Measurements from ENCODE around the gene HBG1. TPM values are rescaled to one million over a fixed set of nuclear protein-coding genes. Genes with fewer than 3 reads are reported as not detected.

The HBG1 gene
- total and polyA plus RNA-seq, 4 experiments from 2014 or later, result not detected

DNA sequence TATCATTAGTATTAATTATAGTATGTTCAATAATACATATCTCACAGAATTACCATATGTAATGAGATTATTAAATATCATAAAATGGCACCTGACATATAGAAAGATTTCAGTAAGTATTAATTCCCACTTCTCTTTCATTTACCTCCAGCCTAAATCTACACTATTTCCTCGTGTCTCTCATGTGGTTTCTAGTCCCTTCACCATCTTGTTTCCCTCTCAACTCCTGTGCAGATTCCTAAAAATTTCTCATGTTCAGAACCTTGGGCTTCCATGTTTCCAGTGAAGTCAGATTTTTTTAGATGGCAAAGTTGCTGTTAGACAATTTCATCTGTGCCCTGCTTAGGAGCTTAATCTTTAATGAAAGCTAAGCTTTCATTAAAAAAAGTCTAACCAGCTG lies 34.2 kb upstream of the HBG1 start:
- H3K9me3 Mint-ChIP-seq, result no peaks in the 10 kb centered on the region
- DNase-seq, result no peak
- H3K4me1 ChIP-seq (ENCODE audit: insufficient read depth, low read length), result no peaks in the 10 kb centered on the region
- no peak overlapping the region for H3K27ac ChIP-seq (ENCODE audit: low read depth, low read length)
- H3K27me3 Mint-ChIP-seq, result peaks cover 1 to 2% of the 10 kb centered on the region in 2 donors
- ChIA-PET CTCF (ENCODE audit: partially characterized antibody) (no interaction called here), POLR2A (ENCODE audit: partially characterized antibody) (no interaction called here)
- no peak overlapping the region for H3K4me3 ChIP-seq (ENCODE audit: low read length in 2 of 2)
- H3K4me1 Mint-ChIP-seq, result no peaks in the 10 kb centered on the region
- no peaks in the 10 kb centered on the region for H3K36me3 Mint-ChIP-seq
- no peaks in the 10 kb centered on the region for H3K9me3 ChIP-seq (ENCODE audit: control insufficient read depth in 1 of 2, low read length in 2 of 2)
- no peak overlapping the region for H3K27ac Mint-ChIP-seq
- H3K27me3 ChIP-seq (ENCODE audit: insufficient read depth, low read length), result no peaks in the 10 kb centered on the region
- H3K4me3 Mint-ChIP-seq, result no peak overlapping the region
- no peaks in the 10 kb centered on the region for H3K36me3 ChIP-seq (ENCODE audit: insufficient read depth, low read length)
- intact Hi-C loops (cut with micrococcal nuclease), result no loop called here

- intact Hi-C loops (cut with micrococcal nuclease), result no loop called here
- ChIA-PET CTCF (ENCODE audit: partially characterized antibody) (no interaction called here), POLR2A (ENCODE audit: partially characterized antibody) (no interaction called here)
- no peaks in the 10 kb centered on the region for H3K4me1 ChIP-seq (ENCODE audit: insufficient read depth, low read length)
- DNase-seq, result no peak
- no peaks in the 10 kb centered on the region for H3K36me3 ChIP-seq (ENCODE audit: insufficient read depth, low read length)
- H3K27me3 Mint-ChIP-seq, result peaks cover 1 to 2% of the 10 kb centered on the region in 2 donors
- H3K9me3 ChIP-seq (ENCODE audit: control insufficient read depth in 1 of 2, low read length in 2 of 2), result no peaks in the 10 kb centered on the region
- no peak overlapping the region for H3K4me3 Mint-ChIP-seq
- no peaks in the 10 kb centered on the region for H3K9me3 Mint-ChIP-seq
- no peak overlapping the region for H3K4me3 ChIP-seq (ENCODE audit: low read length in 2 of 2)
- no peak overlapping the region for H3K27ac Mint-ChIP-seq
- no peaks in the 10 kb centered on the region for H3K27me3 ChIP-seq (ENCODE audit: insufficient read depth, low read length)
- no peaks in the 10 kb centered on the region for H3K36me3 Mint-ChIP-seq
- no peaks in the 10 kb centered on the region for H3K4me1 Mint-ChIP-seq
- H3K27ac ChIP-seq (ENCODE audit: low read depth, low read length), result no peak overlapping the region
These were observed 33.4 kb upstream of the HBG1 start for GRCh38 chr11:5283086-5283485.

DNA sequence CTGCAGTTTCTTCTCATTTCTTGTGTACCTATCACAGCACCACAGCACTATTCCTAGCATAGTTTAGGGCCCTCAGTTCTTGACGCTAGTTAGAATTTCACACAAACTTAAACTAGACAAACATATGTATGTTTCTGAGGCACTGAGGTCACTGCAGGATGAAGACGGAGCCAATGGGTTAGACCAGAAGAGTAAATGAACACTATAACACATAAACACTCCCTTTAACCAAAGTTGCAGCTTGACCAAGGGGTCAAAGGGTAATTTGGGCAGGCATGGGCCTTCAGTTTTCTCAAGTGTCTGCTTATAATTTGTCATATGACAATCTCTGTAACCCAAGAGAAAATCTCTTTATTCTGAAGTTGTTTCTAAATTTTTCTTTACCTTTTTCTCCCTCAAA lies 33.0 kb upstream of the HBG1 start:
- no peaks in the 10 kb centered on the region for H3K36me3 Mint-ChIP-seq
- ChIA-PET POLR2A (ENCODE audit: partially characterized antibody) (no interaction called here), CTCF (ENCODE audit: partially characterized antibody) (no interaction called here)
- no peak overlapping the region for H3K27ac Mint-ChIP-seq
- no peaks in the 10 kb centered on the region for H3K9me3 Mint-ChIP-seq
- H3K27me3 ChIP-seq (ENCODE audit: insufficient read depth, low read length), result no peaks in the 10 kb centered on the region
- no peak overlapping the region for H3K27ac ChIP-seq (ENCODE audit: low read depth, low read length)
- no peak overlapping the region for H3K4me3 Mint-ChIP-seq
- intact Hi-C loops (cut with micrococcal nuclease), result no loop called here
- no peaks in the 10 kb centered on the region for H3K4me1 ChIP-seq (ENCODE audit: insufficient read depth, low read length)
- DNase-seq, result no peak
- H3K4me1 Mint-ChIP-seq, result no peaks in the 10 kb centered on the region
- no peak overlapping the region for H3K4me3 ChIP-seq (ENCODE audit: low read length in 2 of 2)
- H3K9me3 ChIP-seq (ENCODE audit: control insufficient read depth in 1 of 2, low read length in 2 of 2), result no peaks in the 10 kb centered on the region
- no peaks in the 10 kb centered on the region for H3K36me3 ChIP-seq (ENCODE audit: insufficient read depth, low read length)
- peaks cover 1 to 2% of the 10 kb centered on the region in 2 donors for H3K27me3 Mint-ChIP-seq

- CTCF ChIA-PET (ENCODE audit: partially characterized antibody), result no interaction called here
- Histone ChIP-seq H3K27ac (ENCODE audit: low read depth, low read length) (no peak overlapping the region), H3K36me3 (ENCODE audit: insufficient read depth, low read length) (no peaks in the 10 kb centered on the region), H3K4me1 (ENCODE audit: insufficient read depth, low read length) (no peaks in the 10 kb centered on the region), H3K9me3 (ENCODE audit: control insufficient read depth in 1 of 2, low read length in 2 of 2) (no peaks in the 10 kb centered on the region), H3K27me3 (ENCODE audit: insufficient read depth, low read length) (no peaks in the 10 kb centered on the region), H3K4me3 (ENCODE audit: low read length in 2 of 2) (no peak overlapping the region)
- intact Hi-C loops (cut with micrococcal nuclease), result no loop called here
- Mint-ChIP-seq H3K27me3 (peaks cover 1 to 2% of the 10 kb centered on the region in 2 donors), H3K27ac (no peak overlapping the region), H3K9me3 (no peaks in the 10 kb centered on the region), H3K36me3 (no peaks in the 10 kb centered on the region), H3K4me3 (no peak overlapping the region), H3K4me1 (no peaks in the 10 kb centered on the region)
- POLR2A ChIA-PET (ENCODE audit: partially characterized antibody), result no interaction called here
- no peak for DNase-seq
These were observed 31.9 kb upstream of the HBG1 start for GRCh38 chr11:5281596-5281995.

DNA sequence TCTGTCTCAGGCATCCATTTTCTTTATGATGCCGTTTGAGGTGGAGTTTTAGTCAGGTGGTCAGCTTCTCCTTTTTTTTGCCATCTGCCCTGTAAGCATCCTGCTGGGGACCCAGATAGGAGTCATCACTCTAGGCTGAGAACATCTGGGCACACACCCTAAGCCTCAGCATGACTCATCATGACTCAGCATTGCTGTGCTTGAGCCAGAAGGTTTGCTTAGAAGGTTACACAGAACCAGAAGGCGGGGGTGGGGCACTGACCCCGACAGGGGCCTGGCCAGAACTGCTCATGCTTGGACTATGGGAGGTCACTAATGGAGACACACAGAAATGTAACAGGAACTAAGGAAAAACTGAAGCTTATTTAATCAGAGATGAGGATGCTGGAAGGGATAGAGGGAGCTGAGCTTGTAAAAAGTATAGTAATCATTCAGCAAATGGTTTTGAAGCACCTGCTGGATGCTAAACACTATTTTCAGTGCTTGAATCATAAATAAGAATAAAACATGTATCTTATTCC lies 31.0 kb upstream of the HBG1 start:
- Histone ChIP-seq H3K27me3 (ENCODE audit: insufficient read depth, low read length) (no peaks in the 10 kb centered on the region), H3K36me3 (ENCODE audit: insufficient read depth, low read length) (no peaks in the 10 kb centered on the region), H3K4me1 (ENCODE audit: insufficient read depth, low read length) (no peaks in the 10 kb centered on the region), H3K27ac (ENCODE audit: low read depth, low read length) (no peak overlapping the region), H3K9me3 (ENCODE audit: control insufficient read depth in 1 of 2, low read length in 2 of 2) (no peaks in the 10 kb centered on the region), H3K4me3 (ENCODE audit: low read length in 2 of 2) (no peak overlapping the region)
- Mint-ChIP-seq H3K27ac (peak overlapping the region in 1 of 7 donors; percentile 39), H3K4me1 (no peaks in the 10 kb centered on the region), H3K4me3 (no peak overlapping the region), H3K27me3 (peaks cover 1 to 2% of the 10 kb centered on the region in 2 donors), H3K36me3 (no peaks in the 10 kb centered on the region), H3K9me3 (peaks cover 0 to 3% (median 0%) of the 10 kb centered on the region in 8 donors)
- intact Hi-C loops (cut with micrococcal nuclease), result no loop called here
- ChIA-PET CTCF (ENCODE audit: partially characterized antibody) (no interaction called here), POLR2A (ENCODE audit: partially characterized antibody) (no interaction called here)
- no peak for DNase-seq

DNA sequence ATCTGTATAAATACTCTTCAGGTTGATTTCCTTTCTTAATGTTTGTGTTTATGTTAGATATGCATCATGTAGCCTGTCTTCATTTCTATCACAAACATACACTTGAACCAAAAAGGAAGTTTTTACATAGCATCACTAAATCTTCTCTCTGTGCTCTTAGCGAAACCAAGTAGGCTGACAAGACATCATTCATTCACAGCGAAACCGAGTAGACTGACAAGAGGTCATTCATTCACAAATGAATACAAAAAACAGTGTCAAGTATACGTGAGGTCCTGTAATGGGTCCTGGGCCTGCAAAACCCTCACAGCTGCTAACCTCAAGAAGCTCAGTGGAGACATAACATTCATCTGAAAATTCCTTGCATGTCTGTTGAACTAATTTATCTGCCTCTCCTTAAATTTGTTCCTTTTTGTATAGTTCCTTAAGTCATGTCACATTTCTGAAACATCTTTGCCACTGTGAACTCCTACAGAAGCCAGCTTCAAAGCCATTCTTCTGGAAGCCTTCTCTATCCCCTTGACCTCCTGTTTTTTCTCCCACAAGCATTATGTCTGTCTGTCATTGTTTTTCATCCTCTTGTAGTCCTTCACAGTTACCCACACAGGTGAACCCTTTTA lies 29.9 kb upstream of the HBG1 start:
- DNase-seq, result no peak
- H3K9me3 Mint-ChIP-seq, result peaks cover 0 to 3% (median 0%) of the 10 kb centered on the region in 8 donors
- H3K27me3 Mint-ChIP-seq, result peaks cover 1 to 2% of the 10 kb centered on the region in 2 donors
- POLR2A ChIA-PET (ENCODE audit: partially characterized antibody), result no interaction called here
- CTCF ChIA-PET (ENCODE audit: partially characterized antibody), result no interaction called here
- no peaks in the 10 kb centered on the region for H3K36me3 Mint-ChIP-seq
- H3K27ac Mint-ChIP-seq, result no peak overlapping the region
- no peak overlapping the region for H3K4me3 ChIP-seq (ENCODE audit: low read length in 2 of 2)
- no peaks in the 10 kb centered on the region for H3K4me1 Mint-ChIP-seq
- H3K9me3 ChIP-seq (ENCODE audit: control insufficient read depth in 1 of 2, low read length in 2 of 2), result no peaks in the 10 kb centered on the region
- no peaks in the 10 kb centered on the region for H3K27me3 ChIP-seq (ENCODE audit: insufficient read depth, low read length)
- H3K27ac ChIP-seq (ENCODE audit: low read depth, low read length), result no peak overlapping the region
- no peaks in the 10 kb centered on the region for H3K4me1 ChIP-seq (ENCODE audit: insufficient read depth, low read length)
- H3K4me3 Mint-ChIP-seq, result no peak overlapping the region
- no peaks in the 10 kb centered on the region for H3K36me3 ChIP-seq (ENCODE audit: insufficient read depth, low read length)
- intact Hi-C loops (cut with micrococcal nuclease), result no loop called here

DNA sequence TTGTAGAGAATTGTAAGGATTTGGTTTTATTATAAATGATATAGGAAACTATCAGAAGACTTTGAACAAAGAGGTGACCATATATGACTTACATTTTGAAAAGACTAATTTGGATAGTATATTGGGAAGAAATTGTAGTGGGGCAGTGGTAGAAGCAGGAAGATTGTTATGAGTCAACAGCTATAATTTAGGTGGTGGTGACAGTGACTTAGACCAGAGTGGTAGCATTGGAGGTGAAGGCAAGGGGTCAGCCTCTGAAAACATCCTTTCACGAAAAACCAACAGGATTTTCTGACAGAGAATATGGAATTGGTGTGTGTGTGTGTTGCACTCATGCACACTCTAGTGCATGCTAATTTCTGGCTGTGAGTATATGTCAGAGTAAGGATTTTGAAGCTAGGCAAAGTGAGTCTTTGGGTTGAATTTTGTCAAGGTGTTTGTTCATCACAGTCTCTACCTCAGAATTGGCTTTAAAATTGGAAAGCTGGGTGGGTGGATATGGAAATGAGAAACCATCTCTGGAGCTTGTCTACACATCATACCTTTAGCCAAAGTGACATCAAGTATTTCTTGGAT lies 28.2 kb upstream of the HBG1 start:
- Mint-ChIP-seq H3K36me3 (no peaks in the 10 kb centered on the region), H3K4me1 (no peaks in the 10 kb centered on the region), H3K27me3 (peaks cover 1 to 2% of the 10 kb centered on the region in 2 donors), H3K4me3 (no peak overlapping the region), H3K9me3 (peaks cover 0 to 3% (median 0%) of the 10 kb centered on the region in 8 donors), H3K27ac (no peak overlapping the region)
- ChIA-PET CTCF (ENCODE audit: partially characterized antibody) (no interaction called here), POLR2A (ENCODE audit: partially characterized antibody) (no interaction called here)
- no peak overlapping the region for H3K27ac ChIP-seq (ENCODE audit: low read depth, low read length)
- H3K27me3 ChIP-seq (ENCODE audit: insufficient read depth, low read length), result no peaks in the 10 kb centered on the region
- no peaks in the 10 kb centered on the region for H3K36me3 ChIP-seq (ENCODE audit: insufficient read depth, low read length)
- H3K4me3 ChIP-seq (ENCODE audit: low read length in 2 of 2), result no peak overlapping the region
- no peaks in the 10 kb centered on the region for H3K4me1 ChIP-seq (ENCODE audit: insufficient read depth, low read length)
- H3K9me3 ChIP-seq (ENCODE audit: control insufficient read depth in 1 of 2, low read length in 2 of 2), result no peaks in the 10 kb centered on the region
- no peak for DNase-seq
- intact Hi-C loops (cut with micrococcal nuclease), result no loop called here
